Psoas muscle (tissue), 8 donors: ENCODE results near the gene TSKU. TPM values are rescaled to one million over a fixed set of nuclear protein-coding genes. Genes with fewer than 3 reads are reported as not detected.

Source experiments
- ATAC-seq, 4 donors: fragments of 200-7000 bp; cut with Tn5 transposase; one replicate each; pipeline ENCODE4 v1.9.1; 2020; ENCODE audit warnings: moderate library complexity in 3 of 4, mild to moderate bottlenecking in 2 of 4
- DNase-seq, 2 donors: peaks; one replicate each; pipeline ENCODE4 v3.0.0-alpha.2; 2020
- H3K27ac ChIP-seq: fragments of 200-600 bp; one replicate; pipeline ENCODE4 v1.8.0; 2022
- H3K27me3 ChIP-seq, 3 donors: fragments of 200-600 bp in 1 of 3; one replicate each; pipeline versions ENCODE4 v1.6.1 to v1.8.0; 2013 to 2022; ENCODE audit warnings: low read length in 2 of 3, mild to moderate bottlenecking in 2 of 3, moderate library complexity in 1 of 3; ENCODE audit not compliant: insufficient read depth in 3 of 3
- H3K36me3 ChIP-seq, 2 donors: fragments of 200-600 bp in 1 of 2; one replicate each; pipeline versions ENCODE4 v1.6.1 to v1.8.0; 2013 to 2022; ENCODE audit warnings: low read depth in 1 of 2, mild to moderate bottlenecking in 1 of 2, moderate library complexity in 1 of 2; ENCODE audit not compliant: insufficient read depth in 1 of 2
- H3K4me1 ChIP-seq: fragments of 200-600 bp; one replicate; pipeline ENCODE4 v1.8.0; 2022
- H3K4me3 ChIP-seq: fragments of 200-600 bp; one replicate; pipeline ENCODE4 v1.8.0; 2022; ENCODE audit warnings: mild to moderate bottlenecking
- H3K9me3 ChIP-seq: fragments of 200-600 bp; one replicate; pipeline ENCODE4 v1.8.0; 2022
- CTCF ChIP-seq: fragments of 200-600 bp; IDR thresholded peaks from one replicate; pipeline ENCODE4 v1.8.0; 2022; ENCODE audit warnings: antibody characterized with exemption
- WGBS, 3 donors: extraction: QIAGEN DNeasy Blood & Tissue Kit; methylation state at CpG; one replicate each; pipeline versions ENCODE4 v1.1.6 to v1.1.7; 2013; 5-methylcytosine and 5-hydroxymethylcytosine counted together
- intact Hi-C, 2 donors: fragments of 100-400 bp; cut with DNase I; formaldehyde crosslinking; loops; one replicate each; pipeline versions ENCODE4 v1.11.0 to v1.14.2; 2022
- polyA plus RNA-seq, 3 donors: library from polyadenylated mRNA; stranded (reverse); fragments of 200-250 nt; gene quantifications; one replicate each; pipeline ENCODE4 v1.2.3, GENCODE V29; 2013
- total RNA-seq, 4 donors: library from RNA; stranded (reverse); fragmentation: NEBNext Ultra II Directional in 2 of 4; extraction: Animal tissue kit (Norgen Biotek cat#: 25700) in 2 of 4; gene quantifications; one replicate each; pipeline versions ENCODE4 v1.2.1 to v1.2.4, GENCODE V29; 2021 to 2023
- donor health status: healthy with polysubstance abuse.
- donor health status: DM: no; HTN: no; CAD: no; lungs with moderate emphysema.
- donor health status: Bipolar disorder and iron deficiency.
- donor health status: healthy.
- donor health status: DM: yes; HTN: yes; CAD: no.
- donor health status: DM: no; HTN: no; CAD: no.
- donor health status: DM: no; HTN: no; CAD: no.
- donor health status: DM: yes; HTN: yes; CAD: no.

Gene TSKU
- total and polyA plus RNA-seq, 7 donors, result 3.1 to 11.4 (median 4.0) TPM

- no peaks in the 10 kb centered on the region for H3K36me3 ChIP-seq
- H3K27me3 ChIP-seq, result no peaks in the 10 kb centered on the region
- 16 to 19% (median 16%) methylated on average over 1 of the region's 1 CpG for WGBS, 3 donors
- peaks cover 5% of the 10 kb centered on the region for H3K4me1 ChIP-seq
- H3K9me3 ChIP-seq, result no peaks in the 10 kb centered on the region
- H3K4me3 ChIP-seq, result no peak overlapping the region
- intact Hi-C loops, result no loop called here
- no peak overlapping the region for H3K27ac ChIP-seq
- ATAC-seq (no peak), DNase-seq (no peak)
- no peak for TF ChIP-seq CTCF
These were observed 56.2 kb downstream of the TSKU start for GRCh38 chr11:76839311-76839710.

GRCh38 chr11:76841923-76842452, 58.8 kb downstream of the TSKU start:
- intact Hi-C loops, result no loop called here
- TF ChIP-seq CTCF, result no peak
- 81 to 85% (median 84%) methylated on average over 4 of the region's 4 CpGs for WGBS, 3 donors
- no peak overlapping the region for H3K4me3 ChIP-seq
- no peak for ATAC-seq
- no peak for DNase-seq
- H3K36me3 ChIP-seq, result no peaks in the 10 kb centered on the region
- H3K9me3 ChIP-seq, result no peaks in the 10 kb centered on the region
- no peaks in the 10 kb centered on the region for H3K27me3 ChIP-seq
- peaks cover 5% of the 10 kb centered on the region for H3K4me1 ChIP-seq
- no peak overlapping the region for H3K27ac ChIP-seq

- Histone ChIP-seq H3K9me3 (no peaks in the 10 kb centered on the region), H3K27me3 (no peaks in the 10 kb centered on the region), H3K27ac (no peak overlapping the region), H3K4me3 (no peak overlapping the region), H3K36me3 (no peaks in the 10 kb centered on the region), H3K4me1 (peaks cover under 1% of the 10 kb centered on the region)
- DNase-seq (no peak), ATAC-seq (no peak)
- intact Hi-C loops, result no loop called here
- WGBS, 3 donors, result 94 to 99% (median 97%) methylated on average over 3 of the region's 3 CpGs
- TF ChIP-seq CTCF, result no peak
These were observed 60.8 kb downstream of the TSKU start for GRCh38 chr11:76843907-76844306.

GRCh38 chr11:76844511-76844910, 61.4 kb downstream of the TSKU start:
- 81% methylated on average over 10 of the region's 10 CpGs for WGBS, 3 donors
- Histone ChIP-seq H3K27ac (no peak overlapping the region), H3K36me3 (no peaks in the 10 kb centered on the region), H3K9me3 (no peaks in the 10 kb centered on the region), H3K4me3 (no peak overlapping the region), H3K27me3 (no peaks in the 10 kb centered on the region), H3K4me1 (no peaks in the 10 kb centered on the region)
- intact Hi-C loops, result no loop called here
- no peak for TF ChIP-seq CTCF
- no peak for DNase-seq
- ATAC-seq, result no peak

GRCh38 chr11:76845069-76845468, 61.9 kb downstream of the TSKU start:
- Histone ChIP-seq H3K27ac (no peak overlapping the region), H3K4me3 (no peak overlapping the region), H3K4me1 (no peaks in the 10 kb centered on the region), H3K27me3 (peaks cover 0 to 1% (median 0%) of the 10 kb centered on the region in 3 donors), H3K9me3 (no peaks in the 10 kb centered on the region), H3K36me3 (no peaks in the 10 kb centered on the region)
- DNase-seq (no peak), ATAC-seq (no peak)
- 91 to 92% (median 92%) methylated on average over 3 of the region's 3 CpGs for WGBS, 3 donors
- intact Hi-C loops, result no loop called here
- TF ChIP-seq CTCF, result no peak
